ENCODE measurements around the gene KYNU. TPM values are rescaled to one million over a fixed set of nuclear protein-coding genes. Genes with fewer than 3 reads are reported as not detected.
"Not testable (repeated sequence)": the region's sequence is repeated elsewhere in the genome, so short reads cannot be mapped to it uniquely, and the experiment has no call there.

KYNU gene
- total and polyA plus RNA-seq, 7 donors, result 0.10 to 0.69 (median 0.40) TPM

- no peak overlapping the region for H3K27ac ChIP-seq
- TF ChIP-seq CTCF (IDR thresholded peaks at IDR 0.05), result no peak
- WGBS, 3 donors, result 81 to 89% (median 86%) methylated on average over 3 of the region's 3 CpGs
- no peaks in the 10 kb centered on the region for H3K9me3 ChIP-seq
- no peak for ATAC-seq
- no peaks in the 10 kb centered on the region for H3K4me1 ChIP-seq
- H3K4me3 ChIP-seq, result no peak overlapping the region
- no peak for DNase-seq
- no peaks in the 10 kb centered on the region for H3K27me3 ChIP-seq (ENCODE audit: insufficient read depth in 3 of 3, low read length in 2 of 3)
- no peaks in the 10 kb centered on the region for H3K36me3 ChIP-seq (ENCODE audit: insufficient read depth in 1 of 2, low read depth in 1 of 2)
- intact Hi-C loops (cut with DNase I), result no loop called here
Observed at GRCh38 chr2:142881619-142882018, 4.2 kb downstream of the KYNU start.

GRCh38 chr2:142882500-142882899, 5.0 kb downstream of the KYNU start:
- DNase-seq; H3K27ac ChIP-seq; H3K9me3 ChIP-seq; H3K36me3 ChIP-seq (ENCODE audit: insufficient read depth in 1 of 2, low read depth in 1 of 2); intact Hi-C loops (cut with DNase I); H3K4me1 ChIP-seq; H3K4me3 ChIP-seq; ATAC-seq; H3K27me3 ChIP-seq (ENCODE audit: insufficient read depth in 3 of 3, low read length in 2 of 3): not testable (repeated sequence)
- WGBS, 3 donors, result 93 to 96% (median 94%) methylated on average over 3 of the region's 3 CpGs

GRCh38 chr2:142883526-142883925, 6.1 kb downstream of the KYNU start:
- no peak overlapping the region for H3K4me3 ChIP-seq
- intact Hi-C loops (cut with DNase I), result no loop called here
- no peaks in the 10 kb centered on the region for H3K36me3 ChIP-seq (ENCODE audit: insufficient read depth in 1 of 2, low read depth in 1 of 2)
- H3K9me3 ChIP-seq, result no peaks in the 10 kb centered on the region
- no peak for TF ChIP-seq CTCF (IDR thresholded peaks at IDR 0.05)
- no peak overlapping the region for H3K27ac ChIP-seq
- H3K27me3 ChIP-seq (ENCODE audit: insufficient read depth in 3 of 3, low read length in 2 of 3), result no peaks in the 10 kb centered on the region
- DNase-seq (no peak), ATAC-seq (no peak)
- no peaks in the 10 kb centered on the region for H3K4me1 ChIP-seq

GRCh38 chr2:142885543-142885942, 8.1 kb downstream of the KYNU start:
- Histone ChIP-seq H3K9me3 (no peaks in the 10 kb centered on the region), H3K36me3 (ENCODE audit: insufficient read depth in 1 of 2, low read depth in 1 of 2) (no peaks in the 10 kb centered on the region), H3K27ac (no peak overlapping the region), H3K4me1 (no peaks in the 10 kb centered on the region), H3K27me3 (ENCODE audit: insufficient read depth in 3 of 3, low read length in 2 of 3) (no peaks in the 10 kb centered on the region), H3K4me3 (no peak overlapping the region)
- ATAC-seq, result no peak
- intact Hi-C loops (cut with DNase I), result no loop called here
- DNase-seq, result no peak
- TF ChIP-seq CTCF (IDR thresholded peaks at IDR 0.05), result no peak

- DNase-seq, result no peak
- H3K27ac ChIP-seq, result no peak overlapping the region
- H3K27me3 ChIP-seq (ENCODE audit: insufficient read depth in 3 of 3, low read length in 2 of 3), result no peaks in the 10 kb centered on the region
- no peaks in the 10 kb centered on the region for H3K9me3 ChIP-seq
- WGBS, 3 donors, result 45 to 76% (median 64%) methylated on average over 2 of the region's 2 CpGs
- intact Hi-C loops (cut with DNase I), result no loop called here
- no peaks in the 10 kb centered on the region for H3K36me3 ChIP-seq (ENCODE audit: insufficient read depth in 1 of 2, low read depth in 1 of 2)
- no peak overlapping the region for H3K4me3 ChIP-seq
- no peaks in the 10 kb centered on the region for H3K4me1 ChIP-seq
- no peak for TF ChIP-seq CTCF (IDR thresholded peaks at IDR 0.05)
- no peak for ATAC-seq
Observed at GRCh38 chr2:142892715-142893114, 15.3 kb downstream of the KYNU start.
